KMS-11 (cell line): ENCODE data around the gene ZDHHC18.

ENCODE experiments used
- H2AFZ ChIP-seq: fragments of 200-600 bp; sonication (generic); 2 replicates; pipeline ENCODE4 v1.6.1; 2016; ENCODE audit warnings: antibody characterized with exemption, mixed run types, low read depth
- H3K27ac ChIP-seq: fragments of 200-600 bp; sonication (generic); 2 replicates; pipeline ENCODE4 v1.6.1; 2016; ENCODE audit warnings: mild to moderate bottlenecking, mixed run types
- H3K27me3 ChIP-seq: fragments of 200-600 bp; sonication (generic); 2 replicates; pipeline ENCODE4 v1.6.1; 2017; ENCODE audit warnings: mild to moderate bottlenecking, low read depth, mixed run types, moderate library complexity; ENCODE audit not compliant: insufficient read depth
- H3K36me3 ChIP-seq: fragments of 200-600 bp; sonication (generic); 2 replicates; pipeline ENCODE4 v1.6.1; 2017; ENCODE audit warnings: mild to moderate bottlenecking, mixed run types; ENCODE audit not compliant: insufficient read depth
- H3K4me1 ChIP-seq: fragments of 200-600 bp; sonication (generic); 2 replicates; pipeline ENCODE4 v1.6.1; 2016; ENCODE audit warnings: mild to moderate bottlenecking, low read depth, mixed run types; ENCODE audit not compliant: poor library complexity, severe bottlenecking
- H3K4me2 ChIP-seq: fragments of 200-600 bp; sonication (generic); 2 replicates; pipeline ENCODE4 v1.7.0; 2016; ENCODE audit warnings: mild to moderate bottlenecking, mixed run types
- H3K4me3 ChIP-seq: fragments of 200-600 bp; sonication (generic); IDR thresholded peaks from 2 replicates; pipeline ENCODE4 v1.6.1; 2017; ENCODE audit warnings: low read depth, low read length, mixed read lengths; ENCODE audit not compliant: insufficient read depth
- H3K79me2 ChIP-seq: fragments of 200-600 bp; sonication (generic); 2 replicates; pipeline ENCODE4 v1.6.1; 2016; ENCODE audit warnings: low read depth, mixed run types; ENCODE audit not compliant: insufficient read depth
- H3K9ac ChIP-seq: fragments of 200-600 bp; sonication (generic); 2 replicates; pipeline ENCODE4 v1.6.1; 2016; ENCODE audit warnings: mild to moderate bottlenecking, mixed run types
- H4K20me1 ChIP-seq: fragments of 200-600 bp; sonication (generic); 2 replicates; pipeline ENCODE4 v1.6.1; 2016; ENCODE audit warnings: mild to moderate bottlenecking, mixed run types; ENCODE audit not compliant: insufficient read depth
- CTCF ChIP-seq: fragments of 200-600 bp; sonication (generic); conservative IDR thresholded peaks from 2 replicates; pipeline ENCODE4 v1.6.1; 2017; ENCODE audit warnings: low read depth, mild to moderate bottlenecking, antibody characterized with exemption, low read length, moderate library complexity, mixed read lengths

ZDHHC18 gene

DNA sequence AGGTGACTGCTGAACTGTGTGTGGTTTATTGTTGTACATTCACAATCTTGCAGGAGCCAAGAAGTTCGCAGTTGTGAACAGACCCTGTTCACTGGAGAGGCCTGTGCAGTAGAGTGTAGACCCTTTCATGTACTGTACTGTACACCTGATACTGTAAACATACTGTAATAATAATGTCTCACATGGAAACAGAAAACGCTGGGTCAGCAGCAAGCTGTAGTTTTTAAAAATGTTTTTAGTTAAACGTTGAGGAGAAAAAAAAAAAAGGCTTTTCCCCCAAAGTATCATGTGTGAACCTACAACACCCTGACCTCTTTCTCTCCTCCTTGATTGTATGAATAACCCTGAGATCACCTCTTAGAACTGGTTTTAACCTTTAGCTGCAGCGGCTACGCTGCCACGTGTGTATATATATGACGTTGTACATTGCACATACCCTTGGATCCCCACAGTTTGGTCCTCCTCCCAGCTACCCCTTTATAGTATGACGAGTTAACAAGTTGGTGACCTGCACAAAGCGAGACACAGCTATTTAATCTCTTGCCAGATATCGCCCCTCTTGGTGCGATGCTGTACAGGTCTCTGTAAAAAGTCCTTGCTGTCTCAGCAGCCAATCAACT is 45.2 kb upstream of the ZDHHC18 start:
- Histone ChIP-seq H4K20me1 (0 out of 2 replicates have a peak, but pooled peaks cover 6% of the 10 kb centered on the region), H2AFZ (no peak overlapping the region), H3K4me2 (no peak overlapping the region), H3K27me3 (peaks cover 10% of the 10 kb centered on the region), H3K79me2 (no peaks in the 10 kb centered on the region), H3K4me1 (peaks cover 47% of the 10 kb centered on the region), H3K36me3 (peaks cover 4% of the 10 kb centered on the region; the same call in 1 of the 2 replicates), H3K4me3 (no peak overlapping the region), H3K9ac (no peak overlapping the region), H3K27ac (no peak overlapping the region)
- TF ChIP-seq CTCF: no peak

DNA sequence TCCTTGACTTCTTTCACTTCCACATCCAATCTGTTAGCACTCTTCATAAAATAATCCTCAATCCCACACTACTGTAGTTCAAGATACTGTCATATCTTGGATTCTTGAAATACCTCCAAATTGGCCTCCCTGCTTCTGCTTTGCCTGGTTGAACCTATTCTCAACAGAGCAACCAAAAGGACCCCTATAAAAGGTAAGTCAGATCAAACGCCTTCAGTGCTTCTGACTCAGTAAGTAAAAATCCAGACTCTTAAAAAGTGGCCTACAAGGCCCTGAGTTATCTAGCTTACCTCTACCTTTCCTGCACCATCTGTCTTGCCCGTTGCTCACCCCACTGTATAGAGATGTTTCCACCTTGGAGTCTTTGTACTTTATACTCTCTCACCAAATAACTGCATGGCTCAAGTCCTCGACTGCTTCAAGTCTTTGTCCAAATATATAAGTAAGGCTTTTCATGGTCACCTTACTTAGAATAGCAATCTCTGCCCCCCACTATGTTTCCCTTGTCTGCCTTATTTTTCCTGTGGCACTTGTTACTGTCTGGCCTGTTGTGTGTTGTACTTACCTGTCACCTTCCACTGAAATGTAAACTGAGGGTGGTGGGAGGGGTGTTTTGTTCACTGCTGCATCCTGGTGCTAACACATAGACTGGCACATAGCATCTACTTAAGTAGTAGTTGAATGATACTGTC is 43.8 kb upstream of the ZDHHC18 start:
- Histone ChIP-seq H3K9ac (no peak overlapping the region), H2AFZ (no peak overlapping the region), H3K4me2 (no peak overlapping the region), H3K36me3 (peaks cover 4% of the 10 kb centered on the region; the same call in 1 of the 2 replicates), H3K79me2 (no peaks in the 10 kb centered on the region), H3K4me1 (peaks cover 55% of the 10 kb centered on the region), H4K20me1 (peaks cover 6% of the 10 kb centered on the region; the same call in 1 of the 2 replicates), H3K4me3 (no peak overlapping the region), H3K27me3 (peaks cover 10% of the 10 kb centered on the region), H3K27ac (no peak overlapping the region)
- TF ChIP-seq CTCF: no peak

DNA sequence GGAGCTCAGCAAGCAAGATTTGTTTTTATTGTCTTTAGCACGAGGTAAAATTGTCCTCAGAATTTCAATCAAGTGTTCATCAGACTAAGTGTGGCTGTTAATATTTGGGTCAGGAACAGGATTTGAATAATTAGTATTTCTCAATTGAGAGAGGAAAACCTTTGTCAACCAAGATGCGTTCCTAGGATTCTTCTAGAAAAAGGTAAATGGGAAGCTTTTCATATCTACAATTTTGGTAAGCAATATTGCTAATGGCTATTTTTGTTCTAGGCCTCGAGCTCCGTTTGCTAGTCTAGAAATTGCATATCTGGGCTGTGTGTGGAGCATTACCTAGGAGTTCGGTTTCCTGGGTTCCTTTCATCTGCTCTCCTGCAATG is 42.9 kb upstream of the ZDHHC18 start:
- Histone ChIP-seq H3K27ac (no peak overlapping the region), H3K36me3 (peaks cover 4% of the 10 kb centered on the region; the same call in 1 of the 2 replicates), H3K4me3 (no peak overlapping the region), H3K79me2 (peaks cover 2% of the 10 kb centered on the region; the same call in 1 of the 2 replicates), H3K9ac (no peak overlapping the region), H2AFZ (no peak overlapping the region), H3K4me2 (no peak overlapping the region; the same call in 1 of the 2 replicates), H3K27me3 (peaks cover 10% of the 10 kb centered on the region), H4K20me1 (peaks cover 6% of the 10 kb centered on the region; the same call in 1 of the 2 replicates), H3K4me1 (peaks cover 57% of the 10 kb centered on the region)
- no peak for TF ChIP-seq CTCF

DNA sequence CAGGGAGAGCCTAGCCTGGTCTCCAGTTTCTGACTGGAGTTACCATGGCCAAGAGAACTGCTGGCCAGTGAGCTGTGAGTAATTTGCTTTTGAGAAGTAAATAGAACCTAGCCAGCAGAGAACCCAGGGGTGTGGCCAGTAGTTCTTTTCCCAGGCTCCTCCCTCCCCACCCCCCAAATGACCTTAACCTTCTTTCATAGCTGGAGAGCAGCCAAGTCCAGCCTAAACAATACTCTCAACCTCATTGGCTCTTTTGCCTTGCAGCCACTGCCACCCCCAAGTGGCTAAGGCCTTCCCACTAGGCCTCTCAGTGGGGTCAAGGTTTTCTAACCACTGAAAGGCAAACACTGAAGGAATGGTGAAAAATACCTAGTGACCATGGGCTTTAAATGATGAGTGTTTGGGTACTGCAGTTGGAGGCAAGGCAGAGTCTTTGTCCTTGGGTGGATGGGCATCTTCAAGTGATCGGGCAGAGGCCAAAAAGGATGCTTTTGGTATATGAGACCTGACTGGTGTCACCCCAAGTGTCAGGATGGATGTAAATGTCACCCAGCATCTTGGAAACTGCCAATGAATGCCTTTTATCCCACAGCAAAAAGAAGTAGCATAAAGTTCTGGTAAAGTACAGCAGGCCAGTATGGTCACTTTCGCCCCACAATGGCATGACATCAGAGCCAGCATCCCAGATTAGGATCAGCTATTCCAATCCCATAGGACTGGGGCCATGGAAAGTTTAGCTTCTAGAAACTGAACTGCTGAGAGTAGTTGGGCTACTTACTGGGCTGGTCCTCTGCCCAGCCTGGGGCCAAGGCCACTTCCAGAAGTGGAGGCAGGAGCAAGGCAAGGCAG is 42.2 kb upstream of the ZDHHC18 start:
- H3K27me3 ChIP-seq: peaks cover 10% of the 10 kb centered on the region
- H3K27ac ChIP-seq: no peak overlapping the region
- no peak for TF ChIP-seq CTCF
- H4K20me1 ChIP-seq: peaks cover 6% of the 10 kb centered on the region; the same call in 1 of the 2 replicates
- peaks cover 4% of the 10 kb centered on the region; the same call in 1 of the 2 replicates for H3K79me2 ChIP-seq
- peaks cover 63% of the 10 kb centered on the region for H3K4me1 ChIP-seq
- no peak overlapping the region; the same call in 1 of the 2 replicates for H3K4me2 ChIP-seq
- no peak overlapping the region for H3K9ac ChIP-seq
- H3K36me3 ChIP-seq: no peaks in the 10 kb centered on the region
- H2AFZ ChIP-seq: no peak overlapping the region
- no peak overlapping the region for H3K4me3 ChIP-seq
